ENCODE results near the gene SEBOX. TPM values are rescaled to one million over a fixed set of nuclear protein-coding genes. Genes with fewer than 3 reads are reported as not detected.
"Not testable (repeated sequence)": the region's sequence is repeated elsewhere in the genome, so short reads cannot be mapped to it uniquely, and the experiment has no call there.

Gene SEBOX
- total RNA-seq, 1 experiment from 2014 or later: not detected

GRCh38 chr17:28347261-28347891 lies 17.6 kb downstream of the SEBOX start:
- peaks cover 90% of the 10 kb centered on the region for H3K36me3 ChIP-seq
- H3K27ac ChIP-seq: peak overlapping the region; percentile 22; the same call in 1 of the 2 replicates
- DNase-seq (ENCODE audit: low read depth in 1 of 2, low spot score in 2 of 2): peak; percentile 24 to 59
- no peaks in the 10 kb centered on the region for H3K9me3 ChIP-seq (replicated peaks)
- H3K4me1 ChIP-seq (replicated peaks): peaks cover 15% of the 10 kb centered on the region
- H3K27me3 ChIP-seq (replicated peaks): no peaks in the 10 kb centered on the region
- H3K4me3 ChIP-seq: no peak overlapping the region

GRCh38 chr17:28346746-28347246 lies 18.2 kb downstream of the SEBOX start:
- Histone ChIP-seq H3K27me3 (replicated peaks) (no peaks in the 10 kb centered on the region), H3K9me3 (replicated peaks) (no peaks in the 10 kb centered on the region), H3K4me1 (replicated peaks) (peaks cover 15% of the 10 kb centered on the region), H3K36me3 (peaks cover 93% of the 10 kb centered on the region), H3K4me3 (no peak overlapping the region), H3K27ac (no peak overlapping the region; the same call in 1 of the 2 replicates)
- no peak for DNase-seq (ENCODE audit: low read depth in 1 of 2, low spot score in 2 of 2)

GRCh38 chr17:28346199-28346580 lies 18.8 kb downstream of the SEBOX start:
- Histone ChIP-seq H3K27me3 (replicated peaks) (no peaks in the 10 kb centered on the region), H3K27ac (no peak overlapping the region), H3K9me3 (replicated peaks) (no peaks in the 10 kb centered on the region), H3K36me3 (peaks cover 93% of the 10 kb centered on the region), H3K4me3 (no peak overlapping the region), H3K4me1 (replicated peaks) (peaks cover 15% of the 10 kb centered on the region)
- no peak for DNase-seq (ENCODE audit: low read depth in 1 of 2, low spot score in 2 of 2)

- Histone ChIP-seq H3K36me3 (peaks cover 93% of the 10 kb centered on the region), H3K4me3 (no peak overlapping the region), H3K4me1 (replicated peaks) (peaks cover 15% of the 10 kb centered on the region), H3K27me3 (replicated peaks) (no peaks in the 10 kb centered on the region), H3K27ac (no peak overlapping the region), H3K9me3 (replicated peaks) (no peaks in the 10 kb centered on the region)
- DNase-seq (ENCODE audit: low read depth in 1 of 2, low spot score in 2 of 2): no peak
Observed at GRCh38 chr17:28345419-28346198, 19.4 kb downstream of the SEBOX start.

GRCh38 chr17:28344435-28344901 lies 20.5 kb downstream of the SEBOX start:
- peaks cover 90% of the 10 kb centered on the region for H3K36me3 ChIP-seq
- no peak overlapping the region for H3K27ac ChIP-seq
- H3K9me3 ChIP-seq (replicated peaks): no peaks in the 10 kb centered on the region
- no peak for DNase-seq (ENCODE audit: low read depth in 1 of 2, low spot score in 2 of 2)
- H3K4me1 ChIP-seq (replicated peaks): peaks cover 15% of the 10 kb centered on the region
- no peaks in the 10 kb centered on the region for H3K27me3 ChIP-seq (replicated peaks)
- no peak overlapping the region for H3K4me3 ChIP-seq

GRCh38 chr17:28344011-28344410 lies 21.0 kb downstream of the SEBOX start:
- Histone ChIP-seq H3K27me3 (replicated peaks) (no peaks in the 10 kb centered on the region), H3K36me3 (peaks cover 88% of the 10 kb centered on the region), H3K4me1 (replicated peaks) (peaks cover 15% of the 10 kb centered on the region), H3K4me3 (no peak overlapping the region), H3K27ac (no peak overlapping the region), H3K9me3 (replicated peaks) (no peaks in the 10 kb centered on the region)
- no peak for DNase-seq (ENCODE audit: low read depth in 1 of 2, low spot score in 2 of 2)

- Histone ChIP-seq H3K36me3 (peaks cover 83% of the 10 kb centered on the region), H3K4me1 (replicated peaks) (peaks cover 17% of the 10 kb centered on the region), H3K27ac (no peak overlapping the region), H3K9me3 (replicated peaks) (no peaks in the 10 kb centered on the region), H3K4me3 (no peak overlapping the region), H3K27me3 (replicated peaks) (no peaks in the 10 kb centered on the region)
- DNase-seq (ENCODE audit: low read depth in 1 of 2, low spot score in 2 of 2): no peak
Observed at GRCh38 chr17:28343491-28343932, 21.5 kb downstream of the SEBOX start.

GRCh38 chr17:28342313-28342712 lies 22.7 kb downstream of the SEBOX start:
- no peak for DNase-seq (ENCODE audit: low read depth in 1 of 2, low spot score in 2 of 2)
- Histone ChIP-seq H3K27ac (no peak overlapping the region), H3K27me3 (replicated peaks) (no peaks in the 10 kb centered on the region), H3K4me3 (no peak overlapping the region), H3K36me3 (peaks cover 77% of the 10 kb centered on the region), H3K9me3 (replicated peaks) (no peaks in the 10 kb centered on the region), H3K4me1 (replicated peaks) (peaks cover 21% of the 10 kb centered on the region)

GRCh38 chr17:28341516-28341915 lies 23.5 kb downstream of the SEBOX start:
- no peak overlapping the region for H3K27ac ChIP-seq
- peaks cover 19% of the 10 kb centered on the region for H3K4me1 ChIP-seq (replicated peaks)
- peaks cover 73% of the 10 kb centered on the region for H3K36me3 ChIP-seq
- no peak overlapping the region for H3K4me3 ChIP-seq
- no peaks in the 10 kb centered on the region for H3K9me3 ChIP-seq (replicated peaks)
- H3K27me3 ChIP-seq (replicated peaks): no peaks in the 10 kb centered on the region
- no peak for DNase-seq (ENCODE audit: low read depth in 1 of 2, low spot score in 2 of 2)

GRCh38 chr17:28340374-28340773 lies 24.6 kb downstream of the SEBOX start:
- no peak for DNase-seq (ENCODE audit: low read depth in 1 of 2, low spot score in 2 of 2)
- H3K36me3 ChIP-seq: peaks cover 65% of the 10 kb centered on the region
- H3K9me3 ChIP-seq (replicated peaks): no peaks in the 10 kb centered on the region
- H3K27me3 ChIP-seq (replicated peaks): no peaks in the 10 kb centered on the region
- H3K4me3 ChIP-seq: no peak overlapping the region
- peaks cover 19% of the 10 kb centered on the region for H3K4me1 ChIP-seq (replicated peaks)
- no peak overlapping the region for H3K27ac ChIP-seq

GRCh38 chr17:28339431-28339830 lies 25.6 kb downstream of the SEBOX start:
- peaks cover 58% of the 10 kb centered on the region for H3K36me3 ChIP-seq
- H3K9me3 ChIP-seq (replicated peaks): no peaks in the 10 kb centered on the region
- peaks cover 23% of the 10 kb centered on the region for H3K4me1 ChIP-seq (replicated peaks)
- no peaks in the 10 kb centered on the region for H3K27me3 ChIP-seq (replicated peaks)
- DNase-seq (ENCODE audit: low read depth in 1 of 2, low spot score in 2 of 2): no peak
- H3K27ac ChIP-seq: no peak overlapping the region
- no peak overlapping the region for H3K4me3 ChIP-seq

- H3K27ac ChIP-seq: not testable (repeated sequence)
Observed at GRCh38 chr17:28338769-28339212, 26.2 kb downstream of the SEBOX start.

GRCh38 chr17:28338056-28338768 lies 26.8 kb downstream of the SEBOX start:
- Histone ChIP-seq H3K4me3 (no peak overlapping the region), H3K27me3 (replicated peaks) (no peaks in the 10 kb centered on the region), H3K4me1 (replicated peaks) (peaks cover 26% of the 10 kb centered on the region), H3K27ac (no peak overlapping the region), H3K9me3 (replicated peaks) (no peaks in the 10 kb centered on the region), H3K36me3 (peaks cover 50% of the 10 kb centered on the region)
- DNase-seq (ENCODE audit: low read depth in 1 of 2, low spot score in 2 of 2): no peak

More at GRCh38 chr17:28338769-28339212, 26.2 kb downstream of the SEBOX start:
- H3K4me3 ChIP-seq; DNase-seq (ENCODE audit: low read depth in 1 of 2, low spot score in 2 of 2); H3K27me3 ChIP-seq (replicated peaks); H3K9me3 ChIP-seq (replicated peaks): not testable (repeated sequence)
- Histone ChIP-seq H3K36me3 (peaks cover 53% of the 10 kb centered on the region), H3K4me1 (replicated peaks) (peaks cover 26% of the 10 kb centered on the region)

Measured in SJSA1 (cell line).